ENCODE measurements around the gene ACTN1. TPM values are rescaled to one million over a fixed set of nuclear protein-coding genes. Genes with fewer than 3 reads are reported as not detected.

Gene ACTN1
- total and polyA plus RNA-seq, 2 of the 8 experiments (the other 6 are each of a cell fraction or from before 2014, with no cell fraction given): 236 to 262 TPM

DNA sequence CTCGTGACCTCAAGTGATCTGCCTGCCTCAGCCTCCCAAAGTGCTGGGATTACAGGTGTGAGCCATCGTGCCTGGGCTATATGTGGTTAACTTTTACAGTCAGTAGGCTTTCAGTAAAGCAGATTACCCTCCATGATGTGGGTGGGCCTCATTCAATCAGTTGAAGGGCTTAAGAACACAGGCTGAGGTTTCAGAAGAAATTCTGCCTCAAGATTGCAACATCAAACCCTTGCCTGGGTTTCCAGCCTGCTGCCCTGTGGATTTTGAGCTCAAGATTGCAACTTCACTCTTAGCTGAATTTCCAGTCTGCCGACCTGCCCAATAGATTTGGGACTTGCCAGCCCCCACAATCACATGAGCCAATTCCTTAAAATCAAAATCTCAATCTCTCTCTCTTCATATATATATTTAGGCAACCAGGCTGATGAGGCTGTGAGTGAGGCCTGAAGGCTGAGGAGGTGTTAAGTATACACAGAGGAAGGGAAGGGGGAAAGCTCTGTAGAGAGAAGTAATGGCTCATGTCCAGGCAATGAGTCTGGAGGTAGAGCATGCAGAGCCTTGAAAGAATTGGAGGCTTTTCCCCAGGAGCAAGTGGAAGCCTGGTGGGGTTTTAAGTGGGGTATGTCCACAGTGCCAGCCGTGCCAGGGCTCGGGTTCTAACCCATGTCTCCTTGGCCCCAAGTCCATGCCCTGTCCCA, 33.3 kb upstream of the ACTN1 start (continued):
- TF ChIP-seq ATF3 (IDR thresholded peaks at IDR 0.05; ENCODE audit: insufficient read depth, low read depth, low read length): no peak
- TF ChIP-seq BACH1 (IDR thresholded peaks at IDR 0.05; ENCODE audit: low read length): no peak
- no peak for TF ChIP-seq CHD1 (IDR thresholded peaks at IDR 0.05; ENCODE audit: low read depth, low read length)
- TF ChIP-seq EZH2 (IDR thresholded peaks at IDR 0.05; ENCODE audit: low read depth, low read length, severe bottlenecking): no peak
- TF ChIP-seq BRCA1 (IDR thresholded peaks at IDR 0.05; ENCODE audit: low read depth, low read length): no peak
- TF ChIP-seq SIRT6 (IDR thresholded peaks at IDR 0.05; ENCODE audit: low read length): no peak

All from H1 (cell line).